Epithelial cell of esophagus (primary cell): Measurements from ENCODE around the gene ANKS1B.

Source experiments
- DNase-seq: peaks from one replicate; pipeline ENCODE4 v3.0.0; 2010; ENCODE audit warnings: low read depth
- H3K4me3 ChIP-seq: 2 replicates; pipeline ENCODE4 v1.5.1; 2011; ENCODE audit warnings: mild to moderate bottlenecking, low read length, control low read depth
- CTCF ChIP-seq: IDR thresholded peaks from 2 replicates; pipeline ENCODE4 v1.5.1; 2011; ENCODE audit warnings: low read depth, mild to moderate bottlenecking, low read length, control low read depth, inconsistent platforms; ENCODE audit not compliant: insufficient read depth; ENCODE audit errors: missing control alignments

The ANKS1B gene

GRCh38 chr12:98830657-98831056, 1154.1 kb downstream of the ANKS1B start:
- no peak for TF ChIP-seq CTCF
- no peak for DNase-seq
- no peak overlapping the region for H3K4me3 ChIP-seq

DNA sequence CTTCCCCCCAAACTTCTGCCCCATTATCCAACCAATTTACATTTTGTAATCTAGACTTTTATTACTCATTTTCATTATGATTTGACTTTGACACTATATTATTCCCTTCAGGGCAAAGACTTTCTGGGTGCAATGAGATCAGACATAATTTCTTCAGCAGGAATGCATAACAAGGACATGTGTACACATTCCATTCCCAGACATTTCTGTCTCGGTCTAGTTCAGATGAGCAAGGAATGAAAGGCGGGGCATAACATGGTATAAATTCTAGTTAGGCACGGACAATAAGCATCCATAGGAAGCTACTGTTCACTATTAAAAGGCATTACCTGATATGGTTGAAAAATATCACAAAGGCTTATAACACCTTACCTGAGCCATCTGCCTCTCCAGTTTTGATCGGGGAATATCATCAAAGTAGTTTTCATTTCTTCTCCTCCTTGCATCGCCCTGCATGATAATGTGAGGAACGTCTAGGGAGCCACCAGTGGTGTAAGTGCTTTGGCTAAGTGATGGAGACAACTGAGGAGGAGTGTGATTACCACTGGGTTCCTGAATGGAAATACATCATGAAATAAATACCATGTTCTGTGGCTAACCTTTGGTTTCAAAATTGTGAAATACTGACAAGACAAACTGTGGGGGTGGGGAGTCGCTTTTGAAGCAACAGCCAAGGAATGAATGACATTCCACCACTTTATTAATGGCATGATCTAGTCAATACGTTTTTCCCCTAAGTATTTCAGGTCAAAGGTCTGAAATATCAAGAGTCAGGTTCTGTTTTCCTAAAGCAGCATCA, 1155.7 kb downstream of the ANKS1B start:
- no peak for TF ChIP-seq CTCF
- no peak overlapping the region for H3K4me3 ChIP-seq

GRCh38 chr12:98823012-98823411, 1161.7 kb downstream of the ANKS1B start:
- no peak for DNase-seq
- H3K4me3 ChIP-seq, result no peak overlapping the region
- no peak for TF ChIP-seq CTCF

More for the DNA sequence above, 1155.7 kb downstream of the ANKS1B start:
- DNase-seq, result peak; percentile 29

GRCh38 chr12:98821866-98822265, 1162.9 kb downstream of the ANKS1B start:
- no peak for TF ChIP-seq CTCF
- no peak for DNase-seq
- no peak overlapping the region for H3K4me3 ChIP-seq

DNA sequence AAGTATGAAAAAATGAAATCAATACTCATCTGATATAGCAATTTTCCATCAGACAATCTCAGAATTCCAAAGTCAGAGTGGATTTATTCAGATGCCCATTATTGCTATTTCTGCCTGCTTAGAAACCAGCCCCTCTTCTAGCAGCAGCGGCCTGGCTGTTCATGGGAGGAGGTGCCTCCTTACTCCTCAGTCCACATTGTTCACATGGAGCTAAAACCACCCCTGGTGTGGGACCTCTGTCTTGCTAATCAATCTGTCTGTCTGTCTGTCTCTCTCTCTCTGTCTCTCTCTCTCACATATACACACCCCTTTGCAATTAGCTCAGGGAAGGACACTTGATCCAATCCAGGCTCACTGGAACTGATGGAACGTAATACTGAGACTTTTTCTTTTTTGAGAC, 1163.5 kb downstream of the ANKS1B start:
- DNase-seq, result no peak
- no peak for TF ChIP-seq CTCF
- H3K4me3 ChIP-seq, result no peak overlapping the region

DNA sequence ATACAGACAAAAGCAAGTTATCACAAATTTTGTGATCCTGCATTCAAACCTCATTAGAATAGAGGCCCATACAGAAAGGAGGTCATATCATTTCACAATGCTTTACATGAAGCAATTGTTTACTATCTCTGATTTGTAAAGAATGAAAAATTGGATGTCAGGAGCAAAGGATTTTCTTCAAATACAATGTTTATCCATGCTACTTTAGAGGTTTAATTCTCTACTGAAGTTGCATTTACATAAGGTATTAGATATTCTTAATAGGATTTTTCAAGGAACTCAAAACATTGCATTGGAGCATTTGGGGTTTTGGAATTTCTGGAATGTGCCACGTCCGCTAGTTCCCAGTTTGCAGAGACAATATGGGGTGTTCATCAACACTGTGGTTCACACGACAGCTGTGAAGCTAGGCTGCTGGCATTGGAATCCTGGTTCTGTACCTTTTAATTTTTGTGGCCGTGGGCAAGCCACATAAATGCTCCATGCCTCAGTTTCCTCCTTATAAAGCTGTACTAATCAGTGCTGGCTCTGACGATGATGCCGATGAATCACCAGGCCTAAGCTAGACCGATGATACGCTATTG, 1164.8 kb downstream of the ANKS1B start:
- DNase-seq, result no peak
- no peak for TF ChIP-seq CTCF
- H3K4me3 ChIP-seq, result no peak overlapping the region
